HCT116 (cell line): ENCODE data around the gene OIP5. TPM values are rescaled to one million over a fixed set of nuclear protein-coding genes. Genes with fewer than 3 reads are reported as not detected.

Source experiments
- ATAC-seq: fragments of 200-7000 bp; cut with Tn5 transposase; 2 replicates; pipeline ENCODE4 v1.9.1; 2020; ENCODE audit warnings: mild to moderate bottlenecking, moderate library complexity
- BruUV-seq: library from RNA; stranded (reverse); fragments of 400-500 nt; replicated peaks from 2 replicates; lab custom pipeline; 2021; lab: Mats Ljungman, UMichigan
- CTCF ChIA-PET: fragments of 300-600 bp; sonication (Branson Sonifier 250); formaldehyde crosslinking; loops from one replicate; lab custom pipeline; 2021; ENCODE audit warnings: antibody characterized with exemption; lab: Charles Lee
- POLR2A ChIA-PET: fragments of 300-600, 350-600 bp; sonication (Branson Sonifier 250); formaldehyde crosslinking; loops from one replicate; lab custom pipeline; 2021; ENCODE audit warnings: antibody characterized with exemption; lab: Charles Lee
- RAD21 ChIA-PET, 2 experiments: fragments of 300-600 bp; sonication (Branson Sonifier 250); formaldehyde crosslinking; loops; one replicate each; lab custom pipeline; 2023; ENCODE audit warnings: low total read pairs in 2 of 2; ENCODE audit not compliant: uncharacterized antibody in 2 of 2, unreplicated experiment in 2 of 2, low non-redundant PET in 1 of 2; lab: Charles Lee
- DNase-seq: peaks from one replicate; pipeline ENCODE4 v3.0.0-alpha.2; 2010; ENCODE audit warnings: low read depth, low spot score
- H2AFZ ChIP-seq: fragments of 200-600 bp; shearing (Covaris generic), sonication (generic); 2 replicates; pipeline ENCODE4 v1.6.1; 2017; ENCODE audit warnings: low read depth, mixed run types, mixed read lengths, antibody characterized with exemption, low read length; ENCODE audit not compliant: poor library complexity, severe bottlenecking
- H3K27ac ChIP-seq: 2 replicates; pipeline ENCODE4 v1.5.1; 2012; ENCODE audit warnings: low read depth, low read length
- H3K27me3 ChIP-seq: fragments of 200-600 bp; sonication (generic); 2 replicates; pipeline ENCODE4 v1.6.1; 2016; ENCODE audit warnings: mixed run types, low read length, mixed read lengths; ENCODE audit not compliant: insufficient read depth
- H3K36me3 ChIP-seq, 2 experiments: fragments of 200-500 bp in 1 of 2; fragments of 200-600 bp in 1 of 2; sonication (Bioruptor generic) in 1 of 2; sonication (generic) in 1 of 2; 2 replicates each; pipeline versions ENCODE4 v1.5.1 to v1.6.1; 2014 to 2016; ENCODE audit warnings: low read length in 2 of 2, inconsistent platforms in 1 of 2, mixed read lengths in 1 of 2, mixed run types in 1 of 2; ENCODE audit not compliant: insufficient read depth in 2 of 2, control insufficient read depth in 1 of 2
- H3K4me1 ChIP-seq, 2 experiments: fragments of 200-600 bp in 1 of 2; sonication (generic) in 1 of 2; 2 replicates each; pipeline versions ENCODE4 v1.5.1 to v1.6.1; 2012 to 2017; ENCODE audit warnings: low read length in 2 of 2, inconsistent platforms in 1 of 2, mild to moderate bottlenecking in 1 of 2, mixed read lengths in 1 of 2, mixed run types in 1 of 2, moderate library complexity in 1 of 2; ENCODE audit not compliant: insufficient read depth in 2 of 2, control insufficient read depth in 1 of 2
- H3K4me2 ChIP-seq: fragments of 200-600 bp; sonication (generic); 2 replicates; pipeline ENCODE4 v1.6.1; 2017; ENCODE audit warnings: mixed run types, low read length, mixed read lengths
- H3K4me3 ChIP-seq, 2 experiments: fragments of 200-600 bp in 1 of 2; sonication (generic) in 1 of 2; replicated peaks in 1 of 2; 2 replicates each; pipeline ENCODE4 v1.5.1; 2011 to 2016; ENCODE audit warnings: low read length in 2 of 2, control low read depth in 1 of 2, low read depth in 1 of 2, mild to moderate bottlenecking in 1 of 2, mixed read lengths in 1 of 2, mixed run types in 1 of 2
- H3K79me2 ChIP-seq: fragments of 200-600 bp; sonication (generic); 2 replicates; pipeline ENCODE4 v1.6.1; 2017; ENCODE audit warnings: mild to moderate bottlenecking, mixed run types, low read length, moderate library complexity, mixed read lengths; ENCODE audit not compliant: insufficient read depth
- H3K9ac ChIP-seq: fragments of 200-600 bp; sonication (generic); 2 replicates; pipeline ENCODE4 v1.6.1; 2016; ENCODE audit warnings: low read length, mixed read lengths
- H3K9me2 ChIP-seq: fragments of 200-600 bp; sonication (generic), shearing (Covaris generic); 2 replicates; pipeline ENCODE4 v1.6.1; 2017; ENCODE audit warnings: mixed run types, mild to moderate bottlenecking, moderate library complexity; ENCODE audit not compliant: insufficient read depth
- H3K9me3 ChIP-seq, 2 experiments: fragments of 200-500 bp in 1 of 2; fragments of 200-600 bp in 1 of 2; sonication (Bioruptor generic) in 1 of 2; sonication (generic) in 1 of 2; 2 replicates each; pipeline ENCODE4 v1.6.1; 2014 to 2017; ENCODE audit warnings: low read length in 2 of 2, mixed read lengths in 2 of 2, inconsistent platforms in 1 of 2, low read depth in 1 of 2, mild to moderate bottlenecking in 1 of 2, mixed run types in 1 of 2, moderate library complexity in 1 of 2; ENCODE audit not compliant: control insufficient read depth in 1 of 2, insufficient read depth in 1 of 2
- H4K20me1 ChIP-seq: fragments of 200-600 bp; sonication (generic), shearing (Covaris generic); 2 replicates; pipeline ENCODE4 v1.6.1; 2017; ENCODE audit warnings: mixed run types, mild to moderate bottlenecking, moderate library complexity; ENCODE audit not compliant: insufficient read depth
- CBX3 ChIP-seq: IDR thresholded peaks from 2 replicates; pipeline ENCODE4 v1.6.1; 2012; ENCODE audit warnings: low read depth
- ELF1 ChIP-seq: IDR thresholded peaks from 2 replicates; pipeline ENCODE4 v1.6.1; 2012; ENCODE audit warnings: low read depth, borderline replicate concordance
- EZH2 ChIP-seq: fragments of 200-600 bp; sonication (generic); IDR thresholded peaks from 2 replicates; pipeline ENCODE4 v1.6.1; 2017; ENCODE audit warnings: antibody characterized with exemption, mixed run types
- EZH2phosphoT487 ChIP-seq: fragments of 200-600 bp; IDR thresholded peaks from 2 replicates; pipeline ENCODE4 v1.6.1; 2018; ENCODE audit warnings: antibody characterized with exemption, borderline replicate concordance
- FOSL1 ChIP-seq: IDR thresholded peaks from 2 replicates; pipeline ENCODE4 v1.6.1; 2012; ENCODE audit warnings: low read depth
- JUND ChIP-seq: IDR thresholded peaks from 2 replicates; pipeline ENCODE4 v1.6.1; 2012
- POLR2A ChIP-seq: IDR thresholded peaks from 2 replicates; pipeline ENCODE4 v1.7.0; 2011; ENCODE audit warnings: borderline replicate concordance; ENCODE audit not compliant: insufficient read depth, insufficient read length; ENCODE audit errors: extremely low read depth
- POLR2AphosphoS5 ChIP-seq: IDR thresholded peaks from 2 replicates; pipeline ENCODE4 v1.6.1; 2011; ENCODE audit warnings: mild to moderate bottlenecking, low read depth, low read length, moderate library complexity
- REST ChIP-seq: IDR thresholded peaks from 2 replicates; pipeline ENCODE4 v1.6.1; 2012; ENCODE audit warnings: low read depth
- SIN3A ChIP-seq: IDR thresholded peaks from 2 replicates; pipeline ENCODE4 v1.6.1; 2012; ENCODE audit warnings: low read depth
- SP1 ChIP-seq: IDR thresholded peaks from 2 replicates; pipeline ENCODE4 v1.6.1; 2012; ENCODE audit warnings: low read depth
- ZNF274 ChIP-seq: fragments of 200-500 bp; sonication (Bioruptor generic); IDR thresholded peaks from 2 replicates; pipeline ENCODE4 v1.6.1; 2014; ENCODE audit warnings: mild to moderate bottlenecking, low read depth, low read length, inconsistent platforms
- intact Hi-C: fragments of 100-400 bp; cut with micrococcal nuclease; formaldehyde crosslinking; loops from 2 replicates; pipeline ENCODE4 v1.10.0; 2022
- total RNA-seq: library from RNA; stranded (reverse); gene quantifications from one replicate; pipeline ENCODE4 v1.2.1, GENCODE V29; 2021; ENCODE audit not compliant: unreplicated experiment
- TF ChIP-seq, protein P1 (sequence below): IDR thresholded peaks from 2 replicates; pipeline ENCODE4 v1.6.1; 2011; ENCODE audit warnings: mild to moderate bottlenecking, low read length, moderate library complexity; ENCODE audit not compliant: insufficient replicate concordance; ENCODE audit errors: extremely low read depth
- TF ChIP-seq, protein P2 (sequence below): IDR thresholded peaks from 2 replicates; pipeline ENCODE4 v1.6.1; 2012

Gene OIP5
- total RNA-seq, 1 experiment from 2014 or later: 19.7 TPM

- H2AFZ ChIP-seq: no peak overlapping the region
- H3K27me3 ChIP-seq: no peaks in the 10 kb centered on the region
- H4K20me1 ChIP-seq: peaks cover 2% of the 10 kb centered on the region; the same call in 1 of the 2 replicates
- ATAC-seq (no peak), DNase-seq (no peak)
- H3K36me3 ChIP-seq: peaks cover 5 to 12% of the 10 kb centered on the region in 2 experiments; a peak in 2 of 4 replicates
- ChIA-PET RAD21 (no interaction called here), CTCF (no interaction called here), POLR2A (no interaction called here)
- no peak overlapping the region for H3K27ac ChIP-seq
- H3K4me3 ChIP-seq: no peak overlapping the region
- peaks cover 5% of the 10 kb centered on the region; the same call in 1 of the 2 replicates for H3K79me2 ChIP-seq
- intact Hi-C loops: no loop called here
- H3K9me3 ChIP-seq: no peaks in the 10 kb centered on the region
- no peaks in the 10 kb centered on the region for H3K4me1 ChIP-seq
- H3K9me2 ChIP-seq: no peaks in the 10 kb centered on the region
- no peak for TF ChIP-seq SIN3A
- TF ChIP-seq FOSL1: no peak
- no peak for TF ChIP-seq POLR2AphosphoS5
- TF ChIP-seq, protein P1, sequence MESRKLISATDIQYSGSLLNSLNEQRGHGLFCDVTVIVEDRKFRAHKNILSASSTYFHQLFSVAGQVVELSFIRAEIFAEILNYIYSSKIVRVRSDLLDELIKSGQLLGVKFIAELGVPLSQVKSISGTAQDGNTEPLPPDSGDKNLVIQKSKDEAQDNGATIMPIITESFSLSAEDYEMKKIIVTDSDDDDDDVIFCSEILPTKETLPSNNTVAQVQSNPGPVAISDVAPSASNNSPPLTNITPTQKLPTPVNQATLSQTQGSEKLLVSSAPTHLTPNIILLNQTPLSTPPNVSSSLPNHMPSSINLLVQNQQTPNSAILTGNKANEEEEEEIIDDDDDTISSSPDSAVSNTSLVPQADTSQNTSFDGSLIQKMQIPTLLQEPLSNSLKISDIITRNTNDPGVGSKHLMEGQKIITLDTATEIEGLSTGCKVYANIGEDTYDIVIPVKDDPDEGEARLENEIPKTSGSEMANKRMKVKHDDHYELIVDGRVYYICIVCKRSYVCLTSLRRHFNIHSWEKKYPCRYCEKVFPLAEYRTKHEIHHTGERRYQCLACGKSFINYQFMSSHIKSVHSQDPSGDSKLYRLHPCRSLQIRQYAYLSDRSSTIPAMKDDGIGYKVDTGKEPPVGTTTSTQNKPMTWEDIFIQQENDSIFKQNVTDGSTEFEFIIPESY: no peak
- no peak for TF ChIP-seq EZH2
- no peak overlapping the region for H3K9ac ChIP-seq
- no peak overlapping the region for H3K4me2 ChIP-seq
- no TSS peak for BruUV-seq
These were observed 23.0 kb downstream of the OIP5 start for GRCh38 chr15:41309226-41309905.

GRCh38 chr15:41307679-41308078, 24.7 kb downstream of the OIP5 start:
- ChIA-PET RAD21 (no interaction called here), CTCF (no interaction called here), POLR2A (no interaction called here)
- no peaks in the 10 kb centered on the region for H3K4me1 ChIP-seq
- no peak overlapping the region for H3K4me2 ChIP-seq
- intact Hi-C loops: no loop called here
- ATAC-seq (no peak), DNase-seq (no peak)
- H4K20me1 ChIP-seq: peaks cover 7% of the 10 kb centered on the region; the same call in 1 of the 2 replicates
- no peak overlapping the region for H3K4me3 ChIP-seq
- no peaks in the 10 kb centered on the region for H3K9me3 ChIP-seq
- H3K27ac ChIP-seq: no peak overlapping the region
- BruUV-seq: no TSS peak
- TF ChIP-seq EZH2phosphoT487 (no peak), EZH2 (no peak), ZNF274 (no peak), JUND (no peak), SP1 (no peak), CBX3 (no peak), ELF1 (no peak), POLR2A (no peak), REST (no peak)
- TF ChIP-seq, protein P2, sequence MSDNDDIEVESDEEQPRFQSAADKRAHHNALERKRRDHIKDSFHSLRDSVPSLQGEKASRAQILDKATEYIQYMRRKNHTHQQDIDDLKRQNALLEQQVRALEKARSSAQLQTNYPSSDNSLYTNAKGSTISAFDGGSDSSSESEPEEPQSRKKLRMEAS: no peak
- peaks cover 7% of the 10 kb centered on the region; the same call in 1 of the 2 replicates for H3K79me2 ChIP-seq
- H2AFZ ChIP-seq: no peak overlapping the region
- peaks cover 10 to 11% of the 10 kb centered on the region in 2 experiments; a peak in 2 of 4 replicates for H3K36me3 ChIP-seq
- no peaks in the 10 kb centered on the region for H3K9me2 ChIP-seq
- no peak overlapping the region for H3K9ac ChIP-seq
- H3K27me3 ChIP-seq: no peaks in the 10 kb centered on the region
